OCI-LY1 (cell line): ENCODE measurements around the gene MAD1L1.

Source experiments
- CTCF ChIP-seq: fragments of 200-600 bp; sonication (generic), shearing (Covaris generic); IDR thresholded peaks from 2 replicates; pipeline ENCODE4 v1.5.1; 2017; ENCODE audit warnings: mild to moderate bottlenecking, antibody characterized with exemption, low read length, moderate library complexity, mixed read lengths
- EZH2 ChIP-seq: fragments of 200-600 bp; sonication (generic), shearing (Covaris generic); IDR thresholded peaks from 2 replicates; pipeline ENCODE4 v1.8.0; 2017; ENCODE audit warnings: borderline replicate concordance, mixed run types, mild to moderate bottlenecking, antibody characterized with exemption, low read length, moderate library complexity, mixed read lengths

DNA sequence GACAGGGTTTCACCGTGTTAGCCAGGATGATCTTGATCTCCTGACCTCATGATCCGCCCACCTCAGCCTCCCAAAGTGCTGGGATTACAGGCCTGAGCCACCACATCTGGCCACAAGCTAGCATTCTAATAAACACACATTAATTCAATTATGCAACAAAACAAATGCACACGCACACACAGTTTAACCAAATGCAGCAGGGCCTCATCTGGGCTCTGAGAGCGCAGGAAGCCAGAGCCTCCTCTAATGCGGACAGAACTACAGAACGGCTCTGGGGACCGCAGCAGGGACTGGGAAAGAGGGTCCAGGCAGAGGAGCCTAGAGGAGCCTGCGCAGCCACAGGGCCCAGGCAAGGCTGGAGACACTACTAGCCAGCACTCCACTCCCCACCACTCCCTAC, 3.8 kb downstream of the MAD1L1 start:
- TF ChIP-seq CTCF (no peak), EZH2 (no peak)
